Endodermal cell (in vitro differentiated cells): ENCODE data around the gene MRPL36. TPM values are rescaled to one million over a fixed set of nuclear protein-coding genes. Genes with fewer than 3 reads are reported as not detected.
"Not testable (repeated sequence)": the region's sequence is repeated elsewhere in the genome, so short reads cannot be mapped to it uniquely, and the experiment has no call there.

Experiments used
- DNase-seq: peaks from one replicate; pipeline ENCODE4 v3.0.0-alpha.2; 2017
- H3K27ac ChIP-seq: 2 replicates; pipeline ENCODE4 v1.5.1; 2013; ENCODE audit warnings: mild to moderate bottlenecking, low read depth, low read length, moderate library complexity
- H3K27me3 ChIP-seq: 2 replicates; pipeline ENCODE4 v1.6.1; 2013; ENCODE audit warnings: mild to moderate bottlenecking, low read length, moderate library complexity; ENCODE audit not compliant: insufficient read depth, control insufficient read depth, poor library complexity, severe bottlenecking
- H3K36me3 ChIP-seq: 2 replicates; pipeline ENCODE4 v1.7.0; 2013; ENCODE audit warnings: mild to moderate bottlenecking, low read length, moderate library complexity; ENCODE audit not compliant: control insufficient read depth, insufficient read depth
- H3K4me1 ChIP-seq: one replicate; pipeline ENCODE4 v1.7.0; 2013; ENCODE audit warnings: low read length; ENCODE audit not compliant: control insufficient read depth, insufficient read depth
- H3K4me3 ChIP-seq: 2 replicates; pipeline ENCODE4 v1.5.1; 2013; ENCODE audit warnings: mild to moderate bottlenecking, low read length, moderate library complexity
- H3K9ac ChIP-seq: 2 replicates; pipeline ENCODE4 v1.6.1; 2013; ENCODE audit warnings: mild to moderate bottlenecking, low read length, moderate library complexity; ENCODE audit not compliant: poor library complexity, severe bottlenecking; ENCODE audit errors: extremely low read depth
- H3K9me3 ChIP-seq: 2 replicates; pipeline ENCODE4 v1.6.1; 2013; ENCODE audit warnings: mild to moderate bottlenecking, low read length, moderate library complexity; ENCODE audit not compliant: control insufficient read depth
- H3K27ac Mint-ChIP-seq: 2 replicates; pipeline ENCODE4 v1.8.0; 2020; ENCODE audit warnings: mixed read lengths
- H3K27me3 Mint-ChIP-seq: 2 replicates; pipeline ENCODE4 v1.8.0; 2021; ENCODE audit warnings: mild to moderate bottlenecking, mixed read lengths; ENCODE audit not compliant: insufficient read depth
- H3K36me3 Mint-ChIP-seq: 2 replicates; pipeline ENCODE4 v1.8.0; 2020; ENCODE audit warnings: low read depth, mixed read lengths
- H3K4me1 Mint-ChIP-seq: 2 replicates; pipeline ENCODE4 v1.8.0; 2020; ENCODE audit warnings: mixed read lengths
- H3K4me3 Mint-ChIP-seq: 2 replicates; pipeline ENCODE4 v1.8.0; 2020; ENCODE audit warnings: mild to moderate bottlenecking, moderate library complexity, mixed read lengths
- H3K9me3 Mint-ChIP-seq: 2 replicates; pipeline ENCODE4 v1.8.0; 2020; ENCODE audit warnings: mild to moderate bottlenecking, mixed read lengths
- CTCF ChIP-seq: fragments of 200-600 bp; sonication (generic); conservative IDR thresholded peaks from 2 replicates; pipeline ENCODE4 v1.5.0; 2021; ENCODE audit warnings: antibody characterized with exemption, mild to moderate bottlenecking
- WGBS, 2 experiments: methylation state at CpG; one replicate each; pipeline versions ENCODE4 v1.1.5 to v1.1.7; 2013; ENCODE audit warnings: missing lambda C conversion rate in 2 of 2, mixed read lengths in 1 of 2; ENCODE audit not compliant: insufficient coverage in 1 of 2, insufficient read length in 1 of 2; 5-methylcytosine and 5-hydroxymethylcytosine counted together
- total RNA-seq, 2 donors: library from RNA; stranded (reverse); fragmentation: NEBNext Ultra II Directional in 1 of 2; extraction: Animal tissue kit (Norgen Biotek cat#: 25700) in 1 of 2; gene quantifications; 2 replicates in 1 of 2; 3 replicates in 1 of 2; pipeline ENCODE4 v1.2.1, GENCODE V29; 2021

MRPL36 gene
- total RNA-seq, 2 donors from 2014 or later: 44.0 to 49.7 TPM

GRCh38 chr5:1800472-1801221, 1.0 kb upstream of the MRPL36 start:
- Histone ChIP-seq H3K4me3 (peak overlapping the region; percentile 97), H3K9ac (peak overlapping the region; percentile 77), H3K36me3 (peaks cover 52% of the 10 kb centered on the region), H3K27ac (peak overlapping the region; percentile 83), H3K4me1 (no peaks in the 10 kb centered on the region), H3K9me3 (no peaks in the 10 kb centered on the region), H3K27me3 (no peaks in the 10 kb centered on the region)
- TF ChIP-seq CTCF: no peak
- 2 to 6% methylated on average over 23 to 28 of the region's 28 CpGs for WGBS, 2 experiments
- DNase-seq: no peak
- H3K9me3 Mint-ChIP-seq: no peaks in the 10 kb centered on the region
- H3K27me3 Mint-ChIP-seq: no peaks in the 10 kb centered on the region
- peak overlapping the region; percentile 78 for H3K4me3 Mint-ChIP-seq
- peak overlapping the region; percentile 97 for H3K27ac Mint-ChIP-seq
- peaks cover 9% of the 10 kb centered on the region for H3K4me1 Mint-ChIP-seq
- H3K36me3 Mint-ChIP-seq: peaks cover 48% of the 10 kb centered on the region

- no peak for DNase-seq
- peaks cover 9% of the 10 kb centered on the region for H3K4me1 Mint-ChIP-seq
- peak overlapping the region; percentile 35 for H3K27ac Mint-ChIP-seq
- Histone ChIP-seq H3K36me3 (peaks cover 37% of the 10 kb centered on the region), H3K27me3 (no peaks in the 10 kb centered on the region), H3K9me3 (no peaks in the 10 kb centered on the region), H3K4me1 (no peaks in the 10 kb centered on the region), H3K4me3 (peak overlapping the region; percentile 86), H3K27ac (no peak overlapping the region), H3K9ac (peak overlapping the region; percentile 57)
- no peak for TF ChIP-seq CTCF
- peak overlapping the region; percentile 78 for H3K4me3 Mint-ChIP-seq
- no peaks in the 10 kb centered on the region for H3K27me3 Mint-ChIP-seq
- 0 to 1% methylated on average over 16 to 35 of the region's 35 CpGs for WGBS, 2 experiments
- peaks cover 33% of the 10 kb centered on the region for H3K36me3 Mint-ChIP-seq
- no peaks in the 10 kb centered on the region for H3K9me3 Mint-ChIP-seq
Observed at GRCh38 chr5:1799110-1799601, 481 bp downstream of the MRPL36 start.

GRCh38 chr5:1798589-1798988, 1.0 kb downstream of the MRPL36 start:
- H3K27ac ChIP-seq, H3K4me1 ChIP-seq, H3K4me1 Mint-ChIP-seq, DNase-seq, H3K9me3 ChIP-seq, H3K27me3 ChIP-seq, H3K9me3 Mint-ChIP-seq, H3K27me3 Mint-ChIP-seq: not testable (repeated sequence)
- WGBS, 2 experiments: 86 to 95% methylated on average over 6 to 16 of the region's 16 CpGs
- Mint-ChIP-seq H3K4me3 (peak overlapping the region; percentile 78), H3K27ac (peak overlapping the region; percentile 35), H3K36me3 (peaks cover 28% of the 10 kb centered on the region)
- peaks cover 32% of the 10 kb centered on the region for H3K36me3 ChIP-seq
- H3K9ac ChIP-seq: peak overlapping the region; percentile 57
- H3K4me3 ChIP-seq: peak overlapping the region; percentile 86
